ENCODE measurements around the gene RUNDC1.
"Not testable (repeated sequence)": the region's sequence is repeated elsewhere in the genome, so short reads cannot be mapped to it uniquely, and the experiment has no call there.

RUNDC1 gene

GRCh38 chr17:42991471-42991870 lies 11.1 kb downstream of the RUNDC1 start:
- DNase-seq (no peak), ATAC-seq (no peak)

- ATAC-seq, result no peak
- no peak for DNase-seq
These were observed 12.5 kb downstream of the RUNDC1 start for GRCh38 chr17:42992872-42993271.

GRCh38 chr17:42993913-42994312 lies 13.5 kb downstream of the RUNDC1 start:
- ATAC-seq, DNase-seq: not testable (repeated sequence)

GRCh38 chr17:42997390-42997983 lies 17.1 kb downstream of the RUNDC1 start:
- no peak for ATAC-seq
- no peak for DNase-seq

- peak; percentile 98 for ATAC-seq
- DNase-seq, result peak; percentile 97
These were observed 17.9 kb downstream of the RUNDC1 start, which contains the start of gene RPL27 for GRCh38 chr17:42997984-42998938. RPL27 (plus strand) TSS chr17:42998419; CDS start chr17:42998751, 332 bp downstream.

GRCh38 chr17:42999003-42999525 lies 18.7 kb downstream of the RUNDC1 start:
- DNase-seq (no peak), ATAC-seq (no peak)

- not testable (repeated sequence) for ATAC-seq, DNase-seq
These were observed 20.5 kb downstream of the RUNDC1 start for GRCh38 chr17:43000894-43001293.

GRCh38 chr17:43003542-43004172 lies 23.3 kb downstream of the RUNDC1 start:
- DNase-seq (no peak), ATAC-seq (no peak)

- ATAC-seq, result peak; percentile 93
- DNase-seq, result peak; percentile 88
These were observed 26.5 kb downstream of the RUNDC1 start, which contains the start of gene IFI35 for GRCh38 chr17:43006639-43007551. IFI35 (plus strand) TSS chr17:43006784; CDS start chr17:43006948, 164 bp downstream.

GRCh38 chr17:43010667-43011308 lies 30.4 kb downstream of the RUNDC1 start:
- DNase-seq (no peak), ATAC-seq (no peak)

- DNase-seq, result no peak
- no peak for ATAC-seq
These were observed 31.5 kb downstream of the RUNDC1 start for GRCh38 chr17:43011728-43012472.

- DNase-seq (no peak), ATAC-seq (no peak)
These were observed 32.9 kb downstream of the RUNDC1 start for GRCh38 chr17:43013296-43013695.

- ATAC-seq (no peak), DNase-seq (no peak)
These were observed 33.8 kb downstream of the RUNDC1 start for GRCh38 chr17:43014020-43014648.

GRCh38 chr17:43014649-43015542 lies 34.5 kb downstream of the RUNDC1 start:
- no peak for ATAC-seq
- no peak for DNase-seq

GRCh38 chr17:43015579-43015978 lies 35.2 kb downstream of the RUNDC1 start:
- DNase-seq (no peak), ATAC-seq (no peak)

GRCh38 chr17:43016216-43016615 lies 35.9 kb downstream of the RUNDC1 start:
- no peak for ATAC-seq

GRCh38 chr17:43018008-43018853 lies 37.9 kb downstream of the RUNDC1 start:
- DNase-seq (no peak), ATAC-seq (peak; percentile 19)

More at GRCh38 chr17:43016216-43016615, 35.9 kb downstream of the RUNDC1 start:
- DNase-seq, result no peak
